ENCODE measurements around the gene XIRP1.

Gene XIRP1

GRCh38 chr3:39226106-39226741, 33.8 kb upstream of the XIRP1 start:
- H3K4me3 ChIP-seq (ENCODE audit: low read length): no peak overlapping the region
- TF ChIP-seq CTCF (conservative IDR thresholded peaks at IDR 0.05; ENCODE audit: low read length): no peak
- no peak for DNase-seq (ENCODE audit: low read depth)

- TF ChIP-seq CTCF (conservative IDR thresholded peaks at IDR 0.05; ENCODE audit: low read length): no peak
- H3K4me3 ChIP-seq (ENCODE audit: low read length): no peak overlapping the region
- no peak for DNase-seq (ENCODE audit: low read depth)
Observed at GRCh38 chr3:39224288-39224687, 31.9 kb upstream of the XIRP1 start.

GRCh38 chr3:39222939-39223338, 30.5 kb upstream of the XIRP1 start:
- no peak for TF ChIP-seq CTCF (conservative IDR thresholded peaks at IDR 0.05; ENCODE audit: low read length)
- no peak overlapping the region for H3K4me3 ChIP-seq (ENCODE audit: low read length)
- no peak for DNase-seq (ENCODE audit: low read depth)

- no peak for DNase-seq (ENCODE audit: low read depth)
- TF ChIP-seq CTCF (conservative IDR thresholded peaks at IDR 0.05; ENCODE audit: low read length): no peak
- no peak overlapping the region for H3K4me3 ChIP-seq (ENCODE audit: low read length)
Observed at GRCh38 chr3:39222462-39222861, 30.1 kb upstream of the XIRP1 start.

GRCh38 chr3:39221141-39221530, 28.7 kb upstream of the XIRP1 start:
- no peak for DNase-seq (ENCODE audit: low read depth)
- no peak for TF ChIP-seq CTCF (conservative IDR thresholded peaks at IDR 0.05; ENCODE audit: low read length)
- no peak overlapping the region for H3K4me3 ChIP-seq (ENCODE audit: low read length)

GRCh38 chr3:39220407-39221140, 28.2 kb upstream of the XIRP1 start:
- H3K4me3 ChIP-seq (ENCODE audit: low read length): no peak overlapping the region
- no peak for TF ChIP-seq CTCF (conservative IDR thresholded peaks at IDR 0.05; ENCODE audit: low read length)
- DNase-seq (ENCODE audit: low read depth): no peak

- H3K4me3 ChIP-seq (ENCODE audit: low read length): no peak overlapping the region
- no peak for TF ChIP-seq CTCF (conservative IDR thresholded peaks at IDR 0.05; ENCODE audit: low read length)
- no peak for DNase-seq (ENCODE audit: low read depth)
Observed at GRCh38 chr3:39219702-39220101, 27.3 kb upstream of the XIRP1 start.
